GM23248 (cell line): Measurements from ENCODE around the gene BCL10.

Experiments used
- EZH2 ChIP-seq: fragments of 200-600 bp; sonication (generic); IDR thresholded peaks from 2 replicates; pipeline ENCODE4 v1.6.1; 2018; ENCODE audit warnings: antibody characterized with exemption, mild to moderate bottlenecking; ENCODE audit not compliant: insufficient read depth, poor library complexity, severe bottlenecking
- EZH2phosphoT487 ChIP-seq: fragments of 200-600 bp; sonication (generic); IDR thresholded peaks from 2 replicates; pipeline ENCODE4 v1.6.1; 2018; ENCODE audit warnings: antibody characterized with exemption, moderate library complexity, mild to moderate bottlenecking, low read depth; ENCODE audit not compliant: insufficient read depth

- TF ChIP-seq EZH2 = no peak
- no peak for TF ChIP-seq EZH2phosphoT487
Measured at GRCh38 chr1:85289848-85290335, 13.5 kb upstream of the BCL10 start.
